WTC11 (cell line): ENCODE measurements around the gene FAM50B.

Experiments used
- CBFB ChIP-seq: sonication (generic); formaldehyde crosslinking; IDR thresholded peaks from 2 replicates; pipeline ENCODE4 v1.8.1; 2022; ENCODE audit warnings: mild to moderate bottlenecking, low read depth, missing genetic modification reagents
- CTCF ChIP-seq: fragments of 200-600 bp; IDR thresholded peaks from 2 replicates; pipeline ENCODE4 v1.8.0; 2022; ENCODE audit warnings: antibody characterized with exemption
- ERG ChIP-seq: fragments of 250-450 bp; sonication (Bioruptor Pico); IDR thresholded peaks from 2 replicates; pipeline ENCODE4 v1.8.0; 2021; ENCODE audit warnings: mild to moderate bottlenecking
- FOXP4 ChIP-seq: sonication (generic); formaldehyde crosslinking; IDR thresholded peaks from 2 replicates; pipeline ENCODE4 v1.8.0; 2022; ENCODE audit warnings: mild to moderate bottlenecking, missing genetic modification reagents
- GRHL2 ChIP-seq: fragments of 250-450 bp; sonication (Bioruptor Pico); IDR thresholded peaks from 2 replicates; pipeline ENCODE4 v1.8.0; 2022; ENCODE audit warnings: mild to moderate bottlenecking, moderate library complexity; ENCODE audit not compliant: insufficient replicate concordance, severe bottlenecking
- KAT7 ChIP-seq: sonication (generic); formaldehyde crosslinking; IDR thresholded peaks from 2 replicates; pipeline ENCODE4 v1.8.1; 2023; ENCODE audit warnings: missing genetic modification reagents, mild to moderate bottlenecking, borderline replicate concordance
- NFE2L1 ChIP-seq: sonication (generic); formaldehyde crosslinking; IDR thresholded peaks from 2 replicates; pipeline ENCODE4 v1.8.1; 2023; ENCODE audit warnings: missing genetic modification reagents
- NR3C1 ChIP-seq: sonication (generic); formaldehyde crosslinking; conservative IDR thresholded peaks from 2 replicates; pipeline ENCODE4 v1.8.1; 2023; ENCODE audit warnings: low read depth, mild to moderate bottlenecking, missing genetic modification reagents
- RELA ChIP-seq: sonication (generic); formaldehyde crosslinking; IDR thresholded peaks from 2 replicates; pipeline ENCODE4 v1.8.1; 2022; ENCODE audit warnings: missing genetic modification reagents, mild to moderate bottlenecking, borderline replicate concordance
- SP1 ChIP-seq: sonication (generic); formaldehyde crosslinking; conservative IDR thresholded peaks from 2 replicates; pipeline ENCODE4 v1.8.1; 2022; ENCODE audit warnings: missing genetic modification reagents
- TEAD1 ChIP-seq: sonication (generic); formaldehyde crosslinking; IDR thresholded peaks from 2 replicates; pipeline ENCODE4 v1.8.0; 2022; ENCODE audit warnings: mild to moderate bottlenecking, missing genetic modification reagents

- TF ChIP-seq CBFB (no peak), RELA (no peak), NFE2L1 (CRISPR knock-in tag) (no peak), CTCF (no peak), KAT7 (no peak), GRHL2 (CRISPR knock-in tag) (no peak), FOXP4 (CRISPR knock-in tag) (no peak), TEAD1 (CRISPR knock-in tag) (no peak), ERG (CRISPR knock-in tag) (no peak), NR3C1 (CRISPR knock-in tag) (no peak), SP1 (no peak)
Observed at GRCh38 chr6:3831761-3832530, 17.2 kb upstream of the FAM50B start.
